ENCODE results near the gene RAMAC. TPM values are rescaled to one million over a fixed set of nuclear protein-coding genes. Genes with fewer than 3 reads are reported as not detected.
A peak's percentile ranks its signal among the peaks of the same experiment; 100 is the strongest.
"Not testable (repeated sequence)": the region's sequence is repeated elsewhere in the genome, so short reads cannot be mapped to it uniquely, and the experiment has no call there.

The RAMAC gene
- total and polyA plus RNA-seq, 7 donors, result 17.0 to 43.3 (median 21.8) TPM

DNA sequence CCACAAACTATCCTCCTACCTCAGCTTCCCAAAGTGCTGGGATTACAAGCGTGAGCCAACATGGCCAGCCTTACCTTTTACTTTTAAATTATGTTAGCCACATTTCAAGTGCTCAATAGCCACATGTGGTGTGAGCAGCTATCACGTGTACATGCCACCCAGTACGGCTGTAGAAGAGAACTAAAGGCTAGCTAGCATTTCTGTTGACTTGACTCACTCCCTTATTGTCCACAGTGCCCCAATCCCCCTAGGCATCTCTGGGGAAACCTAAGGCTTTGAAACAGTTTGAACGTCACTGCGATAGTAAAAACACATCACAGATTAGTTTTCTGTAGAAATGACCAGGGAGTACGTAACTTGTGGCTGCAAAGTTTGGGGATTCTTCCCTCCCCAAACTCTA is 13.4 kb downstream of the RAMAC start:
- no peak for DNase-seq
- 70 to 88% (median 75%) methylated on average over 6 of the region's 6 CpGs for WGBS, 3 donors
- no peaks in the 10 kb centered on the region for H3K9me3 ChIP-seq
- H3K4me3 ChIP-seq, result no peak overlapping the region
- peak in 3 of 4 donors; percentile 22 to 40 (median 25) for ATAC-seq
- no peak for TF ChIP-seq CTCF (IDR thresholded peaks at IDR 0.05)
- intact Hi-C loops (cut with DNase I), result no loop called here
- H3K27me3 ChIP-seq (ENCODE audit: insufficient read depth in 3 of 3, low read length in 2 of 3), result no peaks in the 10 kb centered on the region
- H3K36me3 ChIP-seq (ENCODE audit: insufficient read depth in 1 of 2, low read depth in 1 of 2), result peaks cover 0 to 9% of the 10 kb centered on the region in 2 donors
- peaks cover 4% of the 10 kb centered on the region for H3K4me1 ChIP-seq
- no peak overlapping the region for H3K27ac ChIP-seq

DNA sequence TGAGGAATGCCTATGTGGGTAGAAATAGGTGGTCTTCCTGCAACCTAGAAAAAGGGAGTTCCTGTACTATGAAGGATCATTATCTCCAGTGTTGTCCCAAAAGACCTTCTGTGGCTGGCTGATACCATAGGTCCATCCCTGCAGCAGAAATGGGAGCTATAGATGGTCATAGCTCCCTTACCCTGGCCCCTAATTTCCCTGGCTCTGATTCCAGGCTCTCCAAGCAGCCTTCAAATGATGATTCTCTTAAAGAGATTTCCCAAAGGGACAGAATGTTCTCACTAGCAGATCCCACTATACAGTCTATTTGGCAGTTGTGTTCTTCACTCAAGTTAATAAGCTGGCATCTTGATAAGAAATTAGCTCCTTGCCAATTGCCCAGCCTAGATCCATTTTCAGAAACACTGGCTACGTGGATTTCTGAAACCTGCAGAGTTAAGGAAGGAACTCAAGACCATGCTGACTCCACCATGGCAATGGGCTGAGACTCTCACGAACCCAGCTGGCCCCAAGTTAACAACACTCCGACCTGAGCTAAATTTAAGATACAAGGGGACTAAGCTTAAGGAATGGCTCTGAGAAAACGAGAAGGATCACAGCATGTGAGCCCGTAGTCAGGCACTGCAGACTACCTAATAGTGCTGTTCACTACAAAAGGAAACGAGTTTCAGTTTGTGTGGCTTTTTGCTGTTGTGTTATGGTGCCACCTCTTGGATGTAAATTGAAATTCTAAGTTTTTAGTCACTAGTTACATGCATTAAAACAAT is 14.1 kb downstream of the RAMAC start:
- H3K4me1 ChIP-seq, result peaks cover 4% of the 10 kb centered on the region
- H3K27me3 ChIP-seq (ENCODE audit: insufficient read depth in 3 of 3, low read length in 2 of 3), result no peaks in the 10 kb centered on the region
- 4 to 15% (median 8%) methylated on average over 6 of the region's 6 CpGs for WGBS, 3 donors
- H3K4me3 ChIP-seq, result peak overlapping the region; percentile 55
- TF ChIP-seq CTCF (IDR thresholded peaks at IDR 0.05), result peak; percentile 57
- intact Hi-C loops (cut with DNase I), result loop anchor here (1.0 to 5.0 kb wide), 2 partner anchors 148 to 151 kb away; no protein-coding TSS in a partner anchor
- H3K27ac ChIP-seq, result peak overlapping the region; percentile 59
- peak; percentile 87 to 93 (median 89) for ATAC-seq
- H3K9me3 ChIP-seq, result no peaks in the 10 kb centered on the region
- DNase-seq, result no peak
- peaks cover 0 to 16% of the 10 kb centered on the region in 2 donors for H3K36me3 ChIP-seq (ENCODE audit: insufficient read depth in 1 of 2, low read depth in 1 of 2)

- peak in 2 of 4 donors; percentile 4 to 13 for ATAC-seq
- WGBS, 3 donors, result 87 to 96% (median 91%) methylated on average over 3 of the region's 3 CpGs
- peaks cover 0 to 21% of the 10 kb centered on the region in 2 donors for H3K36me3 ChIP-seq (ENCODE audit: insufficient read depth in 1 of 2, low read depth in 1 of 2)
- H3K27me3 ChIP-seq (ENCODE audit: insufficient read depth in 3 of 3, low read length in 2 of 3); H3K4me3 ChIP-seq; DNase-seq; H3K9me3 ChIP-seq; H3K27ac ChIP-seq; H3K4me1 ChIP-seq: not testable (repeated sequence)
- intact Hi-C loops (cut with DNase I), result loop anchor here (1.0 to 5.0 kb wide), 2 partner anchors 148 to 151 kb away; no protein-coding TSS in a partner anchor
Observed at GRCh38 chr15:83000672-83001031, 14.6 kb downstream of the RAMAC start.

- TF ChIP-seq CTCF (IDR thresholded peaks at IDR 0.05), result peak; percentile 76
- DNase-seq, result peak; percentile 80 to 88
- Histone ChIP-seq H3K27ac (peak overlapping the region; percentile 92), H3K36me3 (ENCODE audit: insufficient read depth in 1 of 2, low read depth in 1 of 2) (peaks cover 8 to 46% of the 10 kb centered on the region in 2 donors), H3K4me1 (peaks cover 23% of the 10 kb centered on the region), H3K9me3 (no peaks in the 10 kb centered on the region), H3K4me3 (peak overlapping the region; percentile 100), H3K27me3 (ENCODE audit: insufficient read depth in 3 of 3, low read length in 2 of 3) (no peaks in the 10 kb centered on the region)
- WGBS, 3 donors, result 8 to 11% (median 8%) methylated on average over 11 to 15 of the region's 15 CpGs
- peak; percentile 80 to 88 (median 86) for ATAC-seq
- intact Hi-C loops (cut with DNase I), result loop anchor here (1.0 to 5.0 kb wide), 5 partner anchors 24 to 197 kb away; partner anchors contain the start of genes HDGFL3 (in 1 of the 2), RAMAC (in 1 of the 2) and TM6SF1 (in 1 of the 2)
Observed at GRCh38 chr15:83010709-83011270, 24.8 kb downstream of the RAMAC start.

Measured in psoas muscle (tissue), 8 donors.